Bronchial epithelial cell (primary cell): ENCODE data around the gene C1RL. TPM values are rescaled to one million over a fixed set of nuclear protein-coding genes. Genes with fewer than 3 reads are reported as not detected.
"Not testable (repeated sequence)": the region's sequence is repeated elsewhere in the genome, so short reads cannot be mapped to it uniquely, and the experiment has no call there.

Source experiments
- DNase-seq: peaks from one replicate; pipeline ENCODE4 v3.0.0-alpha.2; 2010; ENCODE audit warnings: low read depth
- FAIRE-seq: peaks from 2 replicates; lab custom pipeline; 2011; peaks lifted over from hg19 to GRCh38; lab: Jason Lieb, UNC
- H3K27me3 ChIP-seq: 2 replicates; pipeline ENCODE4 v1.5.1; 2011; ENCODE audit warnings: low read length; ENCODE audit not compliant: control insufficient read depth, insufficient read depth
- H3K36me3 ChIP-seq: 2 replicates; pipeline ENCODE4 v1.5.1; 2011; ENCODE audit warnings: low read length; ENCODE audit not compliant: control insufficient read depth, insufficient read depth
- H3K4me3 ChIP-seq: 2 replicates; pipeline ENCODE4 v1.5.1; 2011; ENCODE audit warnings: mild to moderate bottlenecking, low read depth, low read length, control low read depth
- total RNA-seq: library from RNA; depleted of rRNA; stranded (reverse); fragments of >200 nt; gene quantifications from 2 replicates; pipeline ENCODE4 v1.2.1, GENCODE V29; 2014
- TF ChIP-seq, protein P1 (sequence below): IDR thresholded peaks from 2 replicates; pipeline ENCODE4 v1.5.1; 2011; ENCODE audit warnings: mild to moderate bottlenecking, moderate library complexity, low read length, control low read depth, inconsistent platforms; ENCODE audit not compliant: insufficient read depth, severe bottlenecking

C1RL gene
- total RNA-seq, 1 donor from 2014 or later = 11.3 TPM

GRCh38 chr12:7058850-7059395 is 50.1 kb downstream of the C1RL start:
- TF ChIP-seq, protein P1, sequence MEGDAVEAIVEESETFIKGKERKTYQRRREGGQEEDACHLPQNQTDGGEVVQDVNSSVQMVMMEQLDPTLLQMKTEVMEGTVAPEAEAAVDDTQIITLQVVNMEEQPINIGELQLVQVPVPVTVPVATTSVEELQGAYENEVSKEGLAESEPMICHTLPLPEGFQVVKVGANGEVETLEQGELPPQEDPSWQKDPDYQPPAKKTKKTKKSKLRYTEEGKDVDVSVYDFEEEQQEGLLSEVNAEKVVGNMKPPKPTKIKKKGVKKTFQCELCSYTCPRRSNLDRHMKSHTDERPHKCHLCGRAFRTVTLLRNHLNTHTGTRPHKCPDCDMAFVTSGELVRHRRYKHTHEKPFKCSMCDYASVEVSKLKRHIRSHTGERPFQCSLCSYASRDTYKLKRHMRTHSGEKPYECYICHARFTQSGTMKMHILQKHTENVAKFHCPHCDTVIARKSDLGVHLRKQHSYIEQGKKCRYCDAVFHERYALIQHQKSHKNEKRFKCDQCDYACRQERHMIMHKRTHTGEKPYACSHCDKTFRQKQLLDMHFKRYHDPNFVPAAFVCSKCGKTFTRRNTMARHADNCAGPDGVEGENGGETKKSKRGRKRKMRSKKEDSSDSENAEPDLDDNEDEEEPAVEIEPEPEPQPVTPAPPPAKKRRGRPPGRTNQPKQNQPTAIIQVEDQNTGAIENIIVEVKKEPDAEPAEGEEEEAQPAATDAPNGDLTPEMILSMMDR = no peak
- FAIRE-seq (no peak), DNase-seq (no peak)
- no peak overlapping the region for H3K4me3 ChIP-seq
- H3K36me3 ChIP-seq = no peaks in the 10 kb centered on the region
- H3K27me3 ChIP-seq = no peaks in the 10 kb centered on the region

DNA sequence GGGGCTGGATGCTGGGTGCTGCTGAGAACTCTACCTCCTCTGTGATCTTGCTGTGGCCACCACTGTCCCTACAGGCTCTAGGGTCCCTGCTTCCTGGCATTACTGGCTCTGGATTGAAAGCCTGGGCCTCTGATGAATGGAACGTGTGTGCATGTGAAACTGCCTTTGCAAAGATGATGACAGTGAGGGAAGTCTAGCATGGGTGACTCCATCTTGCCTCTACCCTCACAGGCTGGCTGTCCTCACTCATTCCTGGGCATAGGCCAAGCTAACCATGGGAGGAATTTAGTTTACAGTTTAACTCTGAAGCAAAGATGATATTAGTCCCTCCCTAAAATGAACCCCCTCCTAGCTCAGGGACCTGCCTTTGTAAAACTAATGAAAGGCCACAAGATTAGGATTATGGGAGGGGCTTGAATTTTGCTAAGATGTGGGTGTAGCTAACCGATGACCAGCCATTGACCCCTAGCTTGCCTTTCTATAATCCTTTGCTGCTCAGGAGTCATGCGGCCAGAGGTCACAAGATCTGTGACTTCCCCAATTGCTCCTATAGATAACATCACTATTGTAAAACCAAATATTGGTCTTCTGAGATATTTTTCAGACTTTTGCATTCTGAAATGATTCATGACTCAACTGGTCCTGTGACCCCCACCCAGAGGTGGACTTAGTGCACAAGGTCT is 50.7 kb downstream of the C1RL start:
- Histone ChIP-seq H3K27me3 (no peaks in the 10 kb centered on the region), H3K36me3 (no peaks in the 10 kb centered on the region), H3K4me3 (no peak overlapping the region)
- TF ChIP-seq, protein P1 = no peak
- FAIRE-seq (no peak), DNase-seq (no peak)

- not testable (repeated sequence) for H3K36me3 ChIP-seq, H3K4me3 ChIP-seq, FAIRE-seq, DNase-seq, H3K27me3 ChIP-seq
These were observed 53.3 kb downstream of the C1RL start for GRCh38 chr12:7055736-7056135.

- TF ChIP-seq, protein P1 = no peak
- H3K27me3 ChIP-seq = no peaks in the 10 kb centered on the region
- FAIRE-seq (no peak), DNase-seq (no peak)
- no peak overlapping the region for H3K4me3 ChIP-seq
- H3K36me3 ChIP-seq = no peaks in the 10 kb centered on the region
These were observed 54.1 kb downstream of the C1RL start for GRCh38 chr12:7054925-7055324.

- not testable (repeated sequence) for H3K4me3 ChIP-seq, H3K27me3 ChIP-seq, DNase-seq, FAIRE-seq, H3K36me3 ChIP-seq
These were observed 59.0 kb downstream of the C1RL start for GRCh38 chr12:7049973-7050372.

DNA sequence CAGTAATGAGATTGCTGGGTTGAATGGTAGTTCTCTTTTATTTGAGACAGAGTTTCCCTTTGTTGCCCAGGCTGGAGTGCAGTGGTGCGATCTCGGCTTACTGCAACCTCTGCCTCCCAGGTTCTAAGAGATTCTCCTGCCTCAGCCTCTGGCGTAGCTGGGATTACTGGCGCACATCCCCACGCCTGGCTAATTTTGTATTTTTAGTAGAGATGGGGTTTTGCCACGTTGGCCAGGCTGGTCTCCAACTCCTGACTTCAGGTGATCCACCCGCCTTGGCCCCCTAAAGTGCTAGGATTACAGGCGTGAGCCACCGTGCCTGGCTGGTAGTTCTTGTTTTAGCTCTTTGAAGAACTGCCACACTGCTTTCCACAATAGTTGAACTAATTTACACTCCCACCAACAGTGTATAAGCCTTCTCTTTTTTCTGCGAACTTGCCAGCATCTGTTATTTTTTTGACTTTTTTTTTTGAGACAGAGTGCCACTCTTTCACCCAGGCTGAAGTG is 59.5 kb downstream of the C1RL start:
- not testable (repeated sequence) for H3K4me3 ChIP-seq, DNase-seq, H3K27me3 ChIP-seq, H3K36me3 ChIP-seq, FAIRE-seq

DNA sequence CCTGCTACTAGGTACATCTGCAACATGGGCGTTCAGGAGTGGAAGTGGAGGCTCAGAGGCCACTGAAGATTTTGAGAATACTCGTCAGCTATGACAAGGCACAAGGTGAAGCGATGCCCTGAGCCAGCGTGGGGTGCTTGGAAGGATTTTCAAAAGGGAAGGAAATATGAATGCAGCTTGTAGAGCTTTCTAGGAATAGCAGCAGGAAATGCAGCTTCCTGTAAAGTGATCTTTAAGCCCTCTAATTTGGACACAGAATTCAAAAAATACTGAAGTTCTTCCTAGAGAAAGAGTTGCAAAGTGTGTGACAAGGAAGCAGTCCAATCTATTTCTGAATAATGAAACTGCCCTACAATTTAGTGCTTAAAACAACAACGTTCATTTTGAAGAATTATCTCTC is 61.7 kb downstream of the C1RL start:
- TF ChIP-seq, protein P1 = no peak
- Histone ChIP-seq H3K4me3 (no peak overlapping the region), H3K36me3 (no peaks in the 10 kb centered on the region), H3K27me3 (no peaks in the 10 kb centered on the region)
- DNase-seq = no peak
- no peak for FAIRE-seq
